Measurements from ENCODE around the gene SUPT20HL1. TPM values are rescaled to one million over a fixed set of nuclear protein-coding genes. Genes with fewer than 3 reads are reported as not detected.

The SUPT20HL1 gene
- total RNA-seq, 1 experiment from 2014 or later = not detected

GRCh38 chrX:24405959-24406358 is 45.5 kb downstream of the SUPT20HL1 start (continued):
- no peak for TF ChIP-seq CTCF (IDR thresholded peaks at IDR 0.05)
- no peak for TF ChIP-seq NFATC4 (CRISPR knock-in tag; IDR thresholded peaks at IDR 0.05)
- TF ChIP-seq GRHL2 (CRISPR knock-in tag; IDR thresholded peaks at IDR 0.05; ENCODE audit: insufficient replicate concordance, severe bottlenecking) = no peak
- TF ChIP-seq ZBTB21 (CRISPR knock-in tag; IDR thresholded peaks at IDR 0.05; ENCODE audit: borderline replicate concordance) = no peak
- TF ChIP-seq TEAD1 (CRISPR knock-in tag; IDR thresholded peaks at IDR 0.05) = no peak
- TF ChIP-seq E2F4 (CRISPR knock-in tag; IDR thresholded peaks at IDR 0.05; ENCODE audit: borderline replicate concordance, low read depth) = no peak
- TF ChIP-seq, protein P1, sequence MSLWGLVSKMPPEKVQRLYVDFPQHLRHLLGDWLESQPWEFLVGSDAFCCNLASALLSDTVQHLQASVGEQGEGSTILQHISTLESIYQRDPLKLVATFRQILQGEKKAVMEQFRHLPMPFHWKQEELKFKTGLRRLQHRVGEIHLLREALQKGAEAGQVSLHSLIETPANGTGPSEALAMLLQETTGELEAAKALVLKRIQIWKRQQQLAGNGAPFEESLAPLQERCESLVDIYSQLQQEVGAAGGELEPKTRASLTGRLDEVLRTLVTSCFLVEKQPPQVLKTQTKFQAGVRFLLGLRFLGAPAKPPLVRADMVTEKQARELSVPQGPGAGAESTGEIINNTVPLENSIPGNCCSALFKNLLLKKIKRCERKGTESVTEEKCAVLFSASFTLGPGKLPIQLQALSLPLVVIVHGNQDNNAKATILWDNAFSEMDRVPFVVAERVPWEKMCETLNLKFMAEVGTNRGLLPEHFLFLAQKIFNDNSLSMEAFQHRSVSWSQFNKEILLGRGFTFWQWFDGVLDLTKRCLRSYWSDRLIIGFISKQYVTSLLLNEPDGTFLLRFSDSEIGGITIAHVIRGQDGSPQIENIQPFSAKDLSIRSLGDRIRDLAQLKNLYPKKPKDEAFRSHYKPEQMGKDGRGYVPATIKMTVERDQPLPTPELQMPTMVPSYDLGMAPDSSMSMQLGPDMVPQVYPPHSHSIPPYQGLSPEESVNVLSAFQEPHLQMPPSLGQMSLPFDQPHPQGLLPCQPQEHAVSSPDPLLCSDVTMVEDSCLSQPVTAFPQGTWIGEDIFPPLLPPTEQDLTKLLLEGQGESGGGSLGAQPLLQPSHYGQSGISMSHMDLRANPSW (CRISPR knock-in tag; conservative IDR thresholded peaks at IDR 0.05; ENCODE audit: low read depth) = no peak
- TF ChIP-seq ZNF425 (CRISPR knock-in tag; conservative IDR thresholded peaks at IDR 0.05) = no peak
- no peak for TF ChIP-seq JUN (CRISPR knock-in tag; IDR thresholded peaks at IDR 0.05)
- TF ChIP-seq NR1H2 (CRISPR knock-in tag; IDR thresholded peaks at IDR 0.05) = no peak
- no peak for TF ChIP-seq NR3C1 (CRISPR knock-in tag; conservative IDR thresholded peaks at IDR 0.05; ENCODE audit: low read depth)
- TF ChIP-seq MYBL2 (CRISPR knock-in tag; IDR thresholded peaks at IDR 0.05) = no peak

Other genes starting within 250 kb of the SUPT20HL1 start
- gene ZFX, start 210.9 kb upstream of the SUPT20HL1 start, total RNA-seq (2021) = 19.3 to 24.3 TPM (median 23.4 TPM) in 3 replicates
- gene SUPT20HL2, start 46.6 kb upstream of the SUPT20HL1 start, total RNA-seq (2021) = not detected in 3 replicates
- 34.4 to 38.1 TPM (median 36.8 TPM) in 3 replicates for gene PDK3, start 104.6 kb downstream of the SUPT20HL1 start, total RNA-seq (2021)